Activated T-helper 17 cell treated with anti-CD3 and anti-CD28 coated beads, Interleukin-2, amount 50 U/mL, for 72 hours (primary cell): ENCODE results near the gene CFAP299. TPM values are rescaled to one million over a fixed set of nuclear protein-coding genes. Genes with fewer than 3 reads are reported as not detected.

Experiments used
- ATAC-seq: fragments of 150-1000 bp; cut with Tn5 transposase; replicated peaks from 2 replicates; pipeline ENCODE4 v1.10.0; 2021; ENCODE audit warnings: mild to moderate bottlenecking, moderate library complexity
- H3K27ac Mint-ChIP-seq: one replicate; pipeline ENCODE4 v1.8.0; 2022; ENCODE audit warnings: mixed read lengths
- H3K27me3 Mint-ChIP-seq: one replicate; pipeline ENCODE4 v1.8.0; 2022; ENCODE audit warnings: mixed read lengths
- H3K36me3 Mint-ChIP-seq: one replicate; pipeline ENCODE4 v1.8.0; 2022; ENCODE audit warnings: low read depth, mild to moderate bottlenecking, mixed read lengths
- H3K4me1 Mint-ChIP-seq: one replicate; pipeline ENCODE4 v1.8.0; 2022; ENCODE audit warnings: mixed read lengths
- H3K4me3 Mint-ChIP-seq: one replicate; pipeline ENCODE4 v1.8.0; 2022; ENCODE audit warnings: mild to moderate bottlenecking, mixed read lengths
- H3K9me3 Mint-ChIP-seq: one replicate; pipeline ENCODE4 v1.8.0; 2022; ENCODE audit warnings: mixed read lengths
- total RNA-seq, 2 donors: library from RNA; stranded (reverse); gene quantifications; one replicate each; pipeline ENCODE4 v1.2.3, GENCODE V29; 2022

CFAP299 gene
- total RNA-seq, 2 donors from 2014 or later, result 1.1 TPM; not detected in 1

- no peak overlapping the region for H3K27ac Mint-ChIP-seq
- no peak overlapping the region for H3K4me3 Mint-ChIP-seq
- no peaks in the 10 kb centered on the region for H3K4me1 Mint-ChIP-seq
- no peak for ATAC-seq
- H3K27me3 Mint-ChIP-seq, result no peaks in the 10 kb centered on the region
- H3K36me3 Mint-ChIP-seq, result no peaks in the 10 kb centered on the region
- H3K9me3 Mint-ChIP-seq, result no peaks in the 10 kb centered on the region
These were observed 233.4 kb downstream of the CFAP299 start for GRCh38 chr4:80568891-80569290.

DNA sequence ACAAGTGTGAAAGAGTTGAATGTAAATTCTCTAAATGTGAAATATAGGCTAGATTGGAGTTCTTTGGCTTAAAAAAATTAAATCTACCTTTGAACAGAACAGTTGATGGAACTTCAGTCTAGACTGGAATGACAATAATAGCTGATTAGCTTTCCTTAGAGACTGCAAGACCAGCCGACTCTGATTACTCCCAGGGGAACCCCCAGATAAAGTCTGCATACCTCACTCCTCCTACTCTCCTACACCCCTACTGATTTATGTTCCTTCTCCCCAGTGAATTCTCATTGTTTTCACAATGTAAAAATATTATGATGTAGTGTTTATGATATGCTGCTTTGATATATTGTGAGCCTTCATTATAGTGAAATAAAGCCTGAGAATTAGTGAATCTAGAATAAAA lies 241.3 kb downstream of the CFAP299 start:
- no peaks in the 10 kb centered on the region for H3K36me3 Mint-ChIP-seq
- no peak for ATAC-seq
- no peak overlapping the region for H3K27ac Mint-ChIP-seq
- H3K9me3 Mint-ChIP-seq, result peaks cover 4% of the 10 kb centered on the region
- no peak overlapping the region for H3K4me3 Mint-ChIP-seq
- H3K4me1 Mint-ChIP-seq, result peaks cover 5% of the 10 kb centered on the region
- no peaks in the 10 kb centered on the region for H3K27me3 Mint-ChIP-seq

GRCh38 chr4:80578001-80578400 lies 242.5 kb downstream of the CFAP299 start:
- no peak overlapping the region for H3K27ac Mint-ChIP-seq
- H3K4me1 Mint-ChIP-seq, result peaks cover 9% of the 10 kb centered on the region
- H3K36me3 Mint-ChIP-seq, result no peaks in the 10 kb centered on the region
- no peak for ATAC-seq
- H3K4me3 Mint-ChIP-seq, result no peak overlapping the region
- peaks cover 4% of the 10 kb centered on the region for H3K9me3 Mint-ChIP-seq
- no peaks in the 10 kb centered on the region for H3K27me3 Mint-ChIP-seq

DNA sequence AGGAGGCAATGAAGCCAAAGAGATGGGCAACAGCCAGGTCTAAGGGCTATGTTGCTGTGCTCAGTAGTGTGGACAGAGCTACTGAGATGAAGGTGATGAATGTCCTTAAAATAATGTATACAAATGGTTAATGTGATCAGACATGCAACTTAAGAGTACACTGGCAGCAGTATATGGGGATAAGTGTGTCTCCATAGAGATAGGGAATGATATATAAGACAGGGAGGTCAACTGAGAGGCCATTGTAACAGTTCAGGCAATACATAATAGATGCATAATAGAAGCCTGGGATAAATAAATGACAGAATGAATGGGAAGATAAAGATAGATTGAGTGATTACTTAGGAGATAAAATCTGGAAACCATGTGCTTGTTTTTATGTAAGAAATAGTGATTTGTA lies 250.0 kb downstream of the CFAP299 start:
- no peaks in the 10 kb centered on the region for H3K27me3 Mint-ChIP-seq
- H3K4me3 Mint-ChIP-seq, result no peak overlapping the region

GRCh38 chr4:80586716-80587115 lies 251.2 kb downstream of the CFAP299 start:
- Mint-ChIP-seq H3K27me3 (no peaks in the 10 kb centered on the region), H3K4me3 (no peak overlapping the region), H3K27ac (no peak overlapping the region), H3K36me3 (no peaks in the 10 kb centered on the region), H3K9me3 (no peaks in the 10 kb centered on the region), H3K4me1 (peaks cover 5% of the 10 kb centered on the region)
- ATAC-seq, result no peak

More for the DNA sequence above, 250.0 kb downstream of the CFAP299 start:
- Mint-ChIP-seq H3K9me3 (no peaks in the 10 kb centered on the region), H3K27ac (no peak overlapping the region), H3K4me1 (peaks cover 6% of the 10 kb centered on the region), H3K36me3 (no peaks in the 10 kb centered on the region)
- ATAC-seq, result no peak

DNA sequence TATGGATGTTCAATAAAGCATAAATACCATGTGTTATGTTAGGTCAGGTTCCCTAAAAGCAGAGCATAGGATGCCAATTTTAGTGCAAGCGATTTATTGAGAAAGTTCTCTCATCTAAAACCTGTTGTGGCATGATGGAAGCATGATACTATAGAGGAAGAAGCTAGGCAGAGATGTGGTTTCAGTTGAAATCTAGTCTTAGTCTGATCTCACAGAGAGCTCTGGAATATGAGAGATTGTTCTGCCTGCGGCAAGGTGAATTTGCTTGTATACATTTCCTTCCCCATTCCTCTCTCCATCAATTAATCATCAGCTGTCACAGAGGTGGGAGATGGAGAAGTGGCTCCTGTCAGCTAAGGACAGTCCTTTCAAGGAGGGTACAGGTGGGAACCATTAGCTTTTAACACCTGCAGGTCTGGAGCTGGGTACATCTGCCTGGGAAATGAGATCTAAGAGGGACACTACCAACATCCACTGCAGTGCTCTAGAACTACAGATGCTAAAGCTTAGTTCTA lies 252.4 kb downstream of the CFAP299 start:
- ATAC-seq, result no peak
- Mint-ChIP-seq H3K27ac (no peak overlapping the region), H3K27me3 (no peaks in the 10 kb centered on the region), H3K4me1 (no peaks in the 10 kb centered on the region), H3K4me3 (no peak overlapping the region), H3K9me3 (no peaks in the 10 kb centered on the region), H3K36me3 (no peaks in the 10 kb centered on the region)

DNA sequence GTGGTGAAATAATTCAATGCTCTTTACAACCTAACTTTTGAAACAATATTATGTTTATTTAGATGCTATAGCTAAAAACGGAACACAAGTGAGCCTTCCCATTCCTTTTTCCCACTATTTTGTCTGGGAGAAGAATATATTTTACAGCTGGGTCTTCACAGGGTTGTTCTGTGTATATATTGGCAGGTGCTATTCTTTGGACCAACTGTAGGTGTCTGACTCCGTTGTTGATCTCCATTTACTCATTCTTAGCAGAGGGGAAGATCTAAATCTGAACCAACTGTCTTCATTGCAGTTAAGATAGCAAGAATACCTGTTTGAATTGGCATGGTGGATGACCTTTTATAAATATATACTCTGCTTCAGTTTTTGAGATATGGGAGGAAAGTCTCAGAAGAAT lies 257.4 kb downstream of the CFAP299 start:
- Mint-ChIP-seq H3K9me3 (peaks cover 3% of the 10 kb centered on the region), H3K4me3 (no peak overlapping the region), H3K27me3 (no peaks in the 10 kb centered on the region), H3K4me1 (no peaks in the 10 kb centered on the region), H3K27ac (no peak overlapping the region), H3K36me3 (no peaks in the 10 kb centered on the region)
- ATAC-seq, result no peak

DNA sequence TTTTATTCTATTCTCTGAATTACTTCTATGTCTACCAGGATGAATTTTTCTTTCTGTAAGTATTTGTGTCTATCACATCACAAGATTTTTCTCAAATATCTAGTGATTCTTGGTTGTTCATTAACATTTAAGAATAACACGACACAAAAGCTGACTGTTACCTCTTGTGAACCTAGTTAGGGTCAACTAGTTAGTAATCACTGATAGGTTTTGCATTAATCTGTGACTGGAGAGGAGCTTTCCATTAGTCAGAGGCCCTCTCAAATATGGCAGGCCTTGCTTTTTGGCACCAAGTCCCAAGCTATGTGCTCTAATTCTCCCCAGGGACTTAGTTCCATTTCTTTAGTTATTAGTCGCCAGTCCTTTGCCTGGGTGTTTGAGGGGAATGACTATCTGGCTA lies 259.2 kb downstream of the CFAP299 start:
- H3K4me3 Mint-ChIP-seq, result no peak overlapping the region
- peaks cover 3% of the 10 kb centered on the region for H3K9me3 Mint-ChIP-seq

GRCh38 chr4:80608281-80608980 lies 272.9 kb downstream of the CFAP299 start:
- ATAC-seq, result no peak
- Mint-ChIP-seq H3K36me3 (no peaks in the 10 kb centered on the region), H3K4me1 (no peaks in the 10 kb centered on the region), H3K27me3 (no peaks in the 10 kb centered on the region), H3K27ac (no peak overlapping the region), H3K9me3 (no peaks in the 10 kb centered on the region), H3K4me3 (no peak overlapping the region)

More for the DNA sequence above, 259.2 kb downstream of the CFAP299 start:
- H3K4me1 Mint-ChIP-seq, result no peaks in the 10 kb centered on the region
- H3K27me3 Mint-ChIP-seq, result no peaks in the 10 kb centered on the region
- ATAC-seq, result no peak
- H3K27ac Mint-ChIP-seq, result no peak overlapping the region
- no peaks in the 10 kb centered on the region for H3K36me3 Mint-ChIP-seq

- H3K36me3 Mint-ChIP-seq, result no peaks in the 10 kb centered on the region
- no peaks in the 10 kb centered on the region for H3K4me1 Mint-ChIP-seq
- no peak overlapping the region for H3K4me3 Mint-ChIP-seq
- H3K9me3 Mint-ChIP-seq, result no peaks in the 10 kb centered on the region
- no peak overlapping the region for H3K27ac Mint-ChIP-seq
- H3K27me3 Mint-ChIP-seq, result no peaks in the 10 kb centered on the region
- no peak for ATAC-seq
These were observed 274.7 kb downstream of the CFAP299 start for GRCh38 chr4:80610199-80610598.

DNA sequence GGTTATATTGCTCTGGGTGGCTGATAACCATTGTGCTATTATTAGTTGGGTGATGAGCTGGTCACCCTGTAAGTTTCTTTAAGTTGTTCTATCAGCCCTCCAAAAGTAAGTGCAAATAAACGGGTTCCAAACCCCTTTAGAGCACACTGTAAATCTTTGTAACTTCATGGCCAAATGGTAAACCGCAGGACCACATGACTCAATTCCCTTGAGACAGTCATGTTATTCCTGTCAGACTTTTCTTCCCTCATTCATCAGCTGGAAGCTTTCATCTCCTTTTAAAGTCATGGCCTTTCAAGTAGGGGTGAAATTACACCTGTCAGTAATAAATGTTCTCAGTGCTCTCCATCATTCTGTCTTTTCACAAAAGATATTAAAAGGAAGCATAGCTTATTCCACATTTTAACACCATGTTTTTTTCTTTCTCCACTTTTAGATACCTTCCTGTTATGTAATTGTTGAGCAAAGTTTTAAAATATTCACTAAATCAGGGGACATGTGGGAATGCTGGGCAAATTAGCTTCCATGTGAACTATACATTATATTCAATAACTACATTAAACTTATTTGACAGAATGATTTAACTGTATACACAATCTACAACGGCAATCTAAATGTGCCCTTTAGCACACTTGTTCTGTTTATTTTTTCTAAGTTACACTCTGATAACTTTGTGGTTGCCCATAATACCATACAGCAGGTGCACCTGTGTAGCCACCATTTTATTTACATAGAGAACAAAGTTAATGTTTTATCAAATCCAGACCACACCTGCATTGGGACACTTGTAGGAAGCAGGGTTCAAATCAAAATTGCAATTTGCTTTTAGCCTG lies 275.5 kb downstream of the CFAP299 start:
- no peaks in the 10 kb centered on the region for H3K27me3 Mint-ChIP-seq
- no peaks in the 10 kb centered on the region for H3K9me3 Mint-ChIP-seq
- H3K4me1 Mint-ChIP-seq, result no peaks in the 10 kb centered on the region
- no peak for ATAC-seq
- H3K4me3 Mint-ChIP-seq, result no peak overlapping the region
- H3K27ac Mint-ChIP-seq, result no peak overlapping the region
- no peaks in the 10 kb centered on the region for H3K36me3 Mint-ChIP-seq

DNA sequence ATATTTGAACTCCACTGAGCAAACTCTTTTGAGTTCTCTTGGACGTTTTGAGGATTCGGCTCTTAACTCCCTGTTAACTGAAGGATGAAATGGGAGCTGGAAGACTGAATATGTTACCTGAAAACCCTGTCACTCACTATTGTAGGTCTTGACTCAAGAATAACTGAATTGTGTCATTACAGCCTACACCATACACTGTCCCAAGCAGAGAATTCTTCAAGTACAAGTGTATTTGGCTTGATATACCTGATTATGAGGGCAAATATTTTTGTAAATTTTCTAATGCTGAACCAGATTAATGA lies 276.1 kb downstream of the CFAP299 start:
- Mint-ChIP-seq H3K4me1 (no peaks in the 10 kb centered on the region), H3K36me3 (no peaks in the 10 kb centered on the region), H3K27me3 (no peaks in the 10 kb centered on the region), H3K27ac (no peak overlapping the region), H3K9me3 (no peaks in the 10 kb centered on the region), H3K4me3 (no peak overlapping the region)
- no peak for ATAC-seq

DNA sequence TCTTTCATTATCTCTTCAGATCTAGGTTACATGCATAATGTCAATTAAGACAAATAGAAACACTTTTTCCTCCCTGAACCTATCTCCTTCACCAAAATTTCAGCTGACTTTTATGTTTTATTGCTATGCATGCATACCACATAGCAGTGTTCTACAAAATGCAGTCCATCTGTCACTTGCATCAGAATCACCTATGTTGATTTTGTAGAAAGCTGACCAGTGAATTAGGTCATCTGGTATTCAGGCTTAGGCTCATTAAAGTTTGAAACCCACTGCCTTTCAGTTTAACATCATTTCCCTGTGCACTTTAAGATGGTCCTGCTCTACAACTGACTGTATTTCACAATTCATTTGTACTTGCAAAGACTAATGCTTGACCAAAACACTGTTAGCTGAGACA lies 277.9 kb downstream of the CFAP299 start:
- Mint-ChIP-seq H3K4me3 (no peak overlapping the region), H3K4me1 (no peaks in the 10 kb centered on the region), H3K9me3 (no peaks in the 10 kb centered on the region), H3K36me3 (no peaks in the 10 kb centered on the region), H3K27ac (no peak overlapping the region), H3K27me3 (no peaks in the 10 kb centered on the region)
- ATAC-seq, result no peak

GRCh38 chr4:80614319-80614718 lies 278.8 kb downstream of the CFAP299 start:
- Mint-ChIP-seq H3K4me1 (no peaks in the 10 kb centered on the region), H3K27ac (no peak overlapping the region), H3K36me3 (no peaks in the 10 kb centered on the region), H3K4me3 (no peak overlapping the region), H3K9me3 (no peaks in the 10 kb centered on the region), H3K27me3 (no peaks in the 10 kb centered on the region)
- ATAC-seq, result no peak

DNA sequence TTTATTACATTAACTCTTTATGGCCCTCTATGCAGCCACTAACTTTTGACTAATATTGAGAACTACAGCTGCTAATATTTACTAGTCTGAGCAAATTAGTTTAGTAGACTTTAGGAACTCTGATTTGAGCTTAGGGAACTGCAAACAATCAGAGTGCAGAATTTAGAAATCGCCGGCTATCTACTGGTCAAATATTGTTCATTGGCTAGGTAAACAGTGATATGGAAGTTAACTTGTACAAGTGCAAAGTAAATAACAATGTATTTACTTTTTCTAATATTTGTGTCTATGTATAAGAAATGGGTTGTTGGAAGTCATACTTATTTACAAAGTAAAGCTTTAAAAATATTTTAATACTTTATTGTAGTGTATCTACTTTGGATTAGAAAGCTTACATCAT lies 279.6 kb downstream of the CFAP299 start:
- no peak for ATAC-seq

More for the DNA sequence above, 279.6 kb downstream of the CFAP299 start:
- H3K27me3 Mint-ChIP-seq, result no peaks in the 10 kb centered on the region
- no peaks in the 10 kb centered on the region for H3K4me1 Mint-ChIP-seq
- H3K27ac Mint-ChIP-seq, result no peak overlapping the region
- H3K4me3 Mint-ChIP-seq, result no peak overlapping the region
- H3K9me3 Mint-ChIP-seq, result no peaks in the 10 kb centered on the region
- H3K36me3 Mint-ChIP-seq, result no peaks in the 10 kb centered on the region
